Liver (tissue), 9 donors: ENCODE results near the gene ARMC2. TPM values are rescaled to one million over a fixed set of nuclear protein-coding genes. Genes with fewer than 3 reads are reported as not detected.
A peak's percentile ranks its signal among the peaks of the same experiment; 100 is the strongest.

Experiments
- DNase-seq: peaks from one replicate; pipeline ENCODE4 v3.0.0-alpha.2; 2017; ENCODE audit warnings: low spot score
- H3K27ac ChIP-seq, 2 donors: one replicate each; pipeline ENCODE4 v1.7.0; 2013; ENCODE audit warnings: inconsistent platforms in 2 of 2, low read length in 2 of 2, control low read depth in 1 of 2, low read depth in 1 of 2, mild to moderate bottlenecking in 1 of 2
- H3K27me3 ChIP-seq, 4 donors: one replicate each; pipeline versions ENCODE4 v1.6.1 to v1.7.0; 2013; ENCODE audit warnings: low read length in 3 of 4, inconsistent platforms in 1 of 4, mild to moderate bottlenecking in 1 of 4, moderate library complexity in 1 of 4; ENCODE audit not compliant: control insufficient read depth in 4 of 4, insufficient read depth in 4 of 4
- H3K36me3 ChIP-seq, 4 donors: one replicate each; pipeline versions ENCODE4 v1.6.1 to v1.7.0; 2013; ENCODE audit warnings: low read length in 3 of 4, mild to moderate bottlenecking in 3 of 4, low read depth in 1 of 4, moderate library complexity in 1 of 4; ENCODE audit not compliant: control insufficient read depth in 4 of 4, insufficient read depth in 3 of 4
- H3K4me1 ChIP-seq, 4 donors: one replicate each; pipeline versions ENCODE4 v1.6.1 to v1.7.0; 2013; ENCODE audit warnings: low read length in 3 of 4, mild to moderate bottlenecking in 3 of 4, moderate library complexity in 1 of 4; ENCODE audit not compliant: control insufficient read depth in 4 of 4, insufficient read depth in 4 of 4
- H3K4me3 ChIP-seq, 3 donors: one replicate each; pipeline versions ENCODE4 v1.6.1 to v1.7.0; 2013; ENCODE audit warnings: low read length in 3 of 3, control low read depth in 1 of 3, low read depth in 1 of 3, mild to moderate bottlenecking in 1 of 3
- H3K9ac ChIP-seq, 2 donors: one replicate each; pipeline ENCODE4 v1.7.0; 2013; ENCODE audit warnings: low read length in 2 of 2, mild to moderate bottlenecking in 2 of 2, moderate library complexity in 2 of 2, control low read depth in 1 of 2, low read depth in 1 of 2
- H3K9me3 ChIP-seq, 4 donors: one replicate each; pipeline versions ENCODE4 v1.6.1 to v1.7.0; 2013; ENCODE audit warnings: low read length in 3 of 4; ENCODE audit not compliant: control insufficient read depth in 4 of 4
- ATF3 ChIP-seq: IDR thresholded peaks from 2 replicates; pipeline ENCODE4 v1.6.1; 2016; ENCODE audit warnings: antibody characterized with exemption
- CTCF ChIP-seq: fragments of 150-350 bp; IDR thresholded peaks from 2 replicates; pipeline ENCODE4 v1.5.1; 2017; ENCODE audit warnings: improper control_type of control experiment, low read depth, low read length; ENCODE audit not compliant: missing input control
- EGR1 ChIP-seq, 2 donors: IDR thresholded peaks; 2 replicates each; pipeline ENCODE4 v1.6.1; 2016 to 2018; ENCODE audit warnings: antibody characterized with exemption in 2 of 2, low read depth in 2 of 2
- FOXA1 ChIP-seq: IDR thresholded peaks from 2 replicates; pipeline ENCODE4 v1.6.1; 2016; ENCODE audit warnings: antibody characterized with exemption
- FOXA2 ChIP-seq: IDR thresholded peaks from 2 replicates; pipeline ENCODE4 v1.6.1; 2016; ENCODE audit warnings: antibody characterized with exemption
- GABPA ChIP-seq, 2 donors: IDR thresholded peaks in 1 of 2; conservative IDR thresholded peaks in 1 of 2; 2 replicates each; pipeline ENCODE4 v1.6.1; 2016; ENCODE audit warnings: antibody characterized with exemption in 2 of 2, mild to moderate bottlenecking in 1 of 2, moderate library complexity in 1 of 2
- HNF4A ChIP-seq, 2 donors: conservative IDR thresholded peaks; 2 replicates each; pipeline ENCODE4 v1.6.1; 2016; ENCODE audit warnings: antibody characterized with exemption in 2 of 2, mild to moderate bottlenecking in 2 of 2
- HNF4G ChIP-seq: IDR thresholded peaks from 2 replicates; pipeline ENCODE4 v1.6.1; 2016; ENCODE audit warnings: antibody characterized with exemption
- JUND ChIP-seq, 2 donors: IDR thresholded peaks; 2 replicates each; pipeline ENCODE4 v1.6.1; 2016; ENCODE audit warnings: antibody characterized with exemption in 2 of 2
- MAX ChIP-seq: IDR thresholded peaks from 2 replicates; pipeline ENCODE4 v1.6.1; 2016; ENCODE audit warnings: antibody characterized with exemption
- NR2F2 ChIP-seq: IDR thresholded peaks from 2 replicates; pipeline ENCODE4 v1.6.1; 2016; ENCODE audit warnings: antibody characterized with exemption
- RAD21 ChIP-seq, 2 donors: IDR thresholded peaks; 2 replicates each; pipeline ENCODE4 v1.6.1; 2016; ENCODE audit warnings: antibody characterized with exemption in 2 of 2, mild to moderate bottlenecking in 2 of 2
- REST ChIP-seq: IDR thresholded peaks from 2 replicates; pipeline ENCODE4 v1.6.1; 2016; ENCODE audit warnings: antibody characterized with exemption, mild to moderate bottlenecking
- RXRA ChIP-seq, 2 donors: IDR thresholded peaks; 2 replicates each; pipeline ENCODE4 v1.6.1; 2017 to 2018; ENCODE audit warnings: antibody characterized with exemption in 2 of 2, mild to moderate bottlenecking in 1 of 2
- SP1 ChIP-seq: IDR thresholded peaks from 2 replicates; pipeline ENCODE4 v1.6.1; 2018; ENCODE audit warnings: antibody characterized with exemption, mild to moderate bottlenecking
- TAF1 ChIP-seq: conservative IDR thresholded peaks from 2 replicates; pipeline ENCODE4 v1.6.1; 2016; ENCODE audit warnings: antibody characterized with exemption, mild to moderate bottlenecking
- YY1 ChIP-seq: IDR thresholded peaks from 2 replicates; pipeline ENCODE4 v1.6.1; 2016; ENCODE audit warnings: antibody characterized with exemption, mild to moderate bottlenecking
- ZBTB33 ChIP-seq: IDR thresholded peaks from 2 replicates; pipeline ENCODE4 v1.6.1; 2016; ENCODE audit warnings: antibody characterized with exemption
- WGBS: extraction: QIAGEN DNeasy Blood & Tissue Kit; methylation state at CpG from one replicate; pipeline ENCODE4 v1.1.7; 2013; 5-methylcytosine and 5-hydroxymethylcytosine counted together
- polyA plus RNA-seq, 2 donors: library from polyadenylated mRNA; stranded (reverse) in 1 of 2; unstranded in 1 of 2; fragments of 200-250 nt in 1 of 2; fragments of >200 nt in 1 of 2; fragmentation: Nextera tagmentation in 1 of 2; extraction: Ambion mirVana in 1 of 2; gene quantifications; one replicate each; pipeline versions ENCODE4 v1.2.1 to v1.2.3, GENCODE V29; 2013 to 2015
- total RNA-seq, 2 donors: library from RNA; depleted of rRNA; stranded (reverse); fragments of >200 nt; gene quantifications; one replicate each; pipeline ENCODE4 v1.2.3, GENCODE V29; 2014
- donor health status: healthy.
- donor health status: healthy.
- donor health status: healthy.
- donor health status: healthy.
- donor health status: healthy.

ARMC2 gene
- total and polyA plus RNA-seq, 4 donors: 0.24 to 1.5 (median 0.73) TPM

- H3K9me3 ChIP-seq: no peaks in the 10 kb centered on the region
- no peak for TF ChIP-seq JUND (IDR thresholded peaks at IDR 0.05)
- TF ChIP-seq HNF4A (conservative IDR thresholded peaks at IDR 0.05): no peak
- no peak for TF ChIP-seq YY1
- peak in 1 of 2 donors; percentile 25 for TF ChIP-seq RXRA (IDR thresholded peaks at IDR 0.05)
- peak; percentile 41 for TF ChIP-seq SP1
- TF ChIP-seq GABPA (IDR thresholded peaks at IDR 0.05 in 1 of 2, conservative IDR thresholded peaks at IDR 0.05 in 1 of 2): no peak
- no peak for TF ChIP-seq FOXA1
- TF ChIP-seq RAD21 (IDR thresholded peaks at IDR 0.05): no peak
- TF ChIP-seq EGR1 (IDR thresholded peaks at IDR 0.05; ENCODE audit: low read depth in 2 of 2): no peak
- no peak for TF ChIP-seq ATF3
- no peak for TF ChIP-seq CTCF
- no peak for TF ChIP-seq REST
- peak; percentile 9 for TF ChIP-seq MAX
- no peak for TF ChIP-seq TAF1
- TF ChIP-seq NR2F2: peak; percentile 87
- TF ChIP-seq ZBTB33: no peak
- TF ChIP-seq FOXA2: no peak
- no peak for TF ChIP-seq HNF4G
- no peaks in the 10 kb centered on the region for H3K36me3 ChIP-seq
- WGBS: 71% methylated on average over 7 of the region's 7 CpGs
- no peaks in the 10 kb centered on the region for H3K27me3 ChIP-seq
- no peak for DNase-seq
- no peak overlapping the region for H3K9ac ChIP-seq
- H3K4me1 ChIP-seq: peaks cover 0 to 2% (median 0%) of the 10 kb centered on the region in 4 donors
- no peak overlapping the region for H3K27ac ChIP-seq
- no peak overlapping the region for H3K4me3 ChIP-seq
Measured at GRCh38 chr6:108877046-108877751, 29.0 kb downstream of the ARMC2 start.
